Activated effector memory CD4-positive, alpha-beta T cell treated with Interleukin-2 at 50 U/mL for 16 hours (primary cell): ENCODE measurements around the gene SCLY.

Experiments
- DNase-seq: peaks from one replicate; pipeline ENCODE4 v3.0.0-alpha.2; 2020

SCLY gene

DNA sequence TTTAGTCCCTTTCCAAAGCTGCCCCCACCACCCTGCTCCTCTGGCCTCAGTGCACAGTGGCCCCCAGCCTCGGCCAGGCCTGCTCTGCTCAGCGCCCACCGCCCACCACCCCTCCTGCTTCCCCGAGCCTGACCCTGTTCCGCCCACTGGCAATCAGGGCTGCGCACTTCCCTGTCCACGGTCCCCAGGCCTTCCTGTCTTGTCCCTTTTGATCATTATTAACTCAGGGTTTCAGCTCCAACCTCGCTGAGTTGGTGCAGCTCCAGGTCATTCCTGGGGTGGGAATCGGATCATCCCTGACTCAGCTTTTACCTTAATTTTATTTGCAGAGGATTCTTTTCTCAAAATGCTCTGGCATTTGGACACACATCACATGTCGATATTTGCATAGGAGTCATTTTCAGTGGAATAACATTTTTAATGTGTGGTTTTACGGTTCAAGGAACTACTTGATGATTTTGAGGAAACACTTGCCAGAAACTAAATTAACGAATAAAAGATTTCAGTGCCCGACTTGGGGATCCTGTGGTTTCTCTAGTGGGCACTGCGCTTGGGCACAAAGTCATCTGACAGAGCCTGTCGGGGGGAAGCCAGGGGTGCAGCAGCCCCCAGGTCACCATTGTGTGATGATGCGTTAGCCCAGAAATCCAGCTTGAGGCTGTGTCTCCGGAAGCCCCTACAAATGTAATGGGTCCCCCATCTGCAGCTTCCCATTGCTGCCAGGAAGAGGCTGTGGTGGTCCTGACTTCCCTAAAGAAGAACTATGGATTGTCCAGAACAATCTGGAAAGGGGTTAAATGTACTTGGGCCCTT lies 38.3 kb downstream of the SCLY start:
- DNase-seq: no peak

DNA sequence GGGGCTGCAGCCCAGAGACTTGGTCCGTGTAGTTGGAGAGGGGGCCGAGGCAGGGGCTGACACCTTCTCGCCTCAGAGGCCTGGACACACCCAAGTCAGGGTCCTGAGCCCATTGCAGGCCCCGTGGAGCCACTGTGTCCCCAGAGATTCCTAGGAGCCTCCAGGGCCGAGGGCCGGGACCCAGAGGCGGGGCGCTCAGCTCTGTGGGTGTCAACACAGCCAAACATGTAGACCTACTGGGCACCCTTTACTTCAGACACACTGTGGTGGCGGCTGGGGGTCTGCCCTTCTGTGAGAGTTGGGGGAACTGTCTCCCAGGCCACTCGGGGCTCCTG lies 38.9 kb downstream of the SCLY start:
- no peak for DNase-seq

DNA sequence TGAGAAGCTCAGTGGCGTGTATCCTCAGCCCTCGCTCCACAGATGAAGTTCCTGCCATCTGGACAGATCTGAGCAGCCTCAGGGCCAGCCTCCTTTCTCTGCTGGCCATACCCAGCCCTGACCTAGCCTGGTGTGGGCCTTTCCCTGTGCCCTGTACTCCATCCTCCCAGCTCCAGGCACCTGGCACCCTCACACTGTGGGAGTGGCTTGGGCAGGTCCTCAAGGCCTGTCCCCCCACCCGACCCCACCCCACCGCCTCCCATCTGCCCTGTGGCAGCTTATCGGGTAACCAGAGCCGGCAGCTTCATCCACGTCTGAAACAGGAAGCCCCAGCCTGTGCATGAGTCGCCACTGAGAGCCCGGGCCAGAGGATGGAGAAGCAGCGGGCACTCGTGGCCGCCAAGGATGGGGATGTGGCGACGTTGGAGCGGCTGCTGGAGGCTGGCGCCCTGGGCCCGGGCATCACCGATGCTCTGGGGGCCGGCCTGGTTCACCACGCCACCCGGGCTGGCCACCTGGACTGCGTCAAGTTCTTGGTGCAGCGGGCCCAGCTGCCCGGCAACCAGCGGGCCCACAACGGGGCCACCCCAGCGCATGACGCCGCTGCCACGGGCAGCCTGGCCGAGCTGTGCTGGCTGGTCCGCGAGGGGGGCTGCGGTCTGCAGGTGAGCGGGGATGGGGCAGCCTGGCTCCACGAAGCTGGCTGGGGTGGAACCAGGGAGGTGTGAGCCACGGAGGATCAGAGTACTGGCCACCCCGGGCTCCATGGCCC lies 39.4 kb downstream of the SCLY start, which contains the start of gene ESPNL:
TSS of gene ESPNL (plus strand) at position 292 of the 772 bp plus-strand sequence. CDS start at position 372, 80 bp downstream.
- no peak for DNase-seq

DNA sequence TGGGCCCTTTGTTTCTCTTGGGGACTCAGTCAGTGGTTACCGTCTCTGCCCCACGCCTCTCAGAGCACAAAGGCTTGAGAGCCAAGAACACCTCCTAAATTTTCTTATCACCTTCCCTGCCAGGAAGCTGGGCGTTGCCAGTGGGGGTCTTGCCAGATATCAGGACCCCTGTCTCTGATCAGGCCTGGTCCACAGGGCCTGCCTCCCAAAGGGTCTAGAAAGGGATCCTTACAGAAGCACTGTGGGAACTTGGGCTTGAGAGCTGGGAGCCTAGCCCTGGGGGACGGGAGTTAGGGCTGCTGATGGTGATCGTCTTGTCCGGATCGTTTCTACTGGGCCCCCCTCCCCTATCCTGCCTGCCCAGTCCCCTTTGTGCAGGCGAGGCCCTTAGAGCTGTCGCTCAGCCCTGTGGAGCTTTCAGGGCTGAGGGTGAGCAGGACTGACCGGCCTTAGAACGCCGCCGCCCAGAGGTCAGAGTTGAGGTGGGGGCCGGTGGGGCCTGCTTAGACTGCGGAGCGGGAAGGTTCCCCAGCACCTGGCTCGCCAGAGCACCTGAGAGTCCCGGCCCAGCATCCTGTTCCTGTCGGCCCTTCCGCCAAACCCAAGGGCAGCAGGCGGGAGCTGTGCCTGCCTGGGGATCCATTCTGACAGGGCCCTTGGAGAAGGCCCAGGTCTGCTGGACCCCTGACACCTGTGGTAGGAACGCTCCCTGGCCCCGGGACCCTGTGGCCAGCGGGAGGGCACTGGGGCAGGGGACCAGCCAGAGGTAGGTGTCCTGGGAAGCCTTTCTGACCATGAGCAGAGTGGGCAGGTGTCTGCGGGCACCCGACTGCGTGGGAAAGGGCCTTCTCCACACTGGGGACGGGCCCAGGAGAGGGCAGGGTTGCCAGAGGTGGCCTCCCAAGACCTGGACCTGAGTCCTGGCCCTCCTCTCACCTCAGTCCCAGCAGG lies 40.3 kb downstream of the SCLY start:
- DNase-seq: no peak

DNA sequence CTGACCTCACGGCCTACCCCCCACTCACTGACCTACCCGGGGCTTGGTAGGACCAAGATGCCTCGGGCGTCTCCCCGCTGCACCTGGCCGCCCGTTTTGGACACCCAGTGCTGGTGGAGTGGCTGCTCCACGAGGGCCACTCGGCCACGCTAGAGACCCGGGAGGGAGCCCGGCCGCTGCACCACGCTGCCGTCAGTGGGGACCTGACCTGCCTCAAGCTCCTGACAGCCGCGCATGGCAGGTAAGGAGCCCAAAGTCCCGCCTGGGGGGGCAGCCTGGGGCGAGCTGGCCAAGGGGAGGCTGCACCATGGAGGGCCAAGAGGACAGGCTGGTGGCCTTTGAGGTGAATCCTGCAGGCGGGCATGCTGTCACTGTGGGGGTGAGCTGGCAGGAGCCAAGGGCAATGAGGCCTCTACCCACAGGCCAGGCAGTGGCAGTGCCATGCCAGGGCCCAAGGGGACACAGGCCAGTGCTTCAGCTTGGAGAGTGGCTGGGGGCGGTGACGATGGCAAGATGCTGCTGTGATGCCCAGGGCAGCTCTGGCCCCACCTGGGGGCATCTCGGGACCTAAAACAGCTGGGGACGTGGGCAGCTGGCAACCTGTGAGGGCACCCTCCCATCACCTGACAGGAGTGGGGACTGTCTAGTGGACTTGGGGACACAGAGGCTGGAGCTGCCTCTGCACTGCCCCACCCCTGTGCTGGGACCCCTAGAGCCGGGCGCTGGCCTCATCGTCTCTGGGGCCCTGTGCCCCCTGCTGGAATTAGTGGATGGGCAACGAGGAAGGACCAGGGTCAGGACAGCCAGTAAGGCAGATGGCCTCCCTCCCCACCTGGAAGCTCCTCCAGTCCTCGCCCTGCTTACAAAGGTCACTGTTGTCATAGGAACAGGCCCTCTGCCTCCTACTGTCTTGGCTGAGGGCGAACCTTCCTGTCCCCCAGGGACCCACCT lies 41.4 kb downstream of the SCLY start:
- no peak for DNase-seq

DNA sequence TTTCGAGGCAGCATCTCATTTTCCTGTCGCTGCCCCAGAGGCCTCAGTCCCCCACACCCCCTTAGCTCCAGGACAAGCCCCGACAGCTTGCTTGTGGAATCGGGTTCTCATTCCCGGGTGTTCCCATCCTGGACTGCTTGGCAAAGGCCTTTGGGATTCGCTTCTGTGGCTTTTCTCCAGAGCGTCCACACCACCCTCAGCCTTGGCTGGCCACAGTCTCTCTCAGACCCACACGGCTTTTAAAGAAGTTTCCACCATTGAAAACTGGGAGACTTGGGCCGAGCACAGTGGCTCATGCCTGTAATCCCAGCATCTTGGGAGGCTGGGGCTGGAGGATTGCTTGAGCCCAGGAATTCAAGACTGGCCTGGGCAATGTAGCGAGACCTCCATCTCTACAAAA lies 42.1 kb downstream of the SCLY start:
- DNase-seq: no peak

DNA sequence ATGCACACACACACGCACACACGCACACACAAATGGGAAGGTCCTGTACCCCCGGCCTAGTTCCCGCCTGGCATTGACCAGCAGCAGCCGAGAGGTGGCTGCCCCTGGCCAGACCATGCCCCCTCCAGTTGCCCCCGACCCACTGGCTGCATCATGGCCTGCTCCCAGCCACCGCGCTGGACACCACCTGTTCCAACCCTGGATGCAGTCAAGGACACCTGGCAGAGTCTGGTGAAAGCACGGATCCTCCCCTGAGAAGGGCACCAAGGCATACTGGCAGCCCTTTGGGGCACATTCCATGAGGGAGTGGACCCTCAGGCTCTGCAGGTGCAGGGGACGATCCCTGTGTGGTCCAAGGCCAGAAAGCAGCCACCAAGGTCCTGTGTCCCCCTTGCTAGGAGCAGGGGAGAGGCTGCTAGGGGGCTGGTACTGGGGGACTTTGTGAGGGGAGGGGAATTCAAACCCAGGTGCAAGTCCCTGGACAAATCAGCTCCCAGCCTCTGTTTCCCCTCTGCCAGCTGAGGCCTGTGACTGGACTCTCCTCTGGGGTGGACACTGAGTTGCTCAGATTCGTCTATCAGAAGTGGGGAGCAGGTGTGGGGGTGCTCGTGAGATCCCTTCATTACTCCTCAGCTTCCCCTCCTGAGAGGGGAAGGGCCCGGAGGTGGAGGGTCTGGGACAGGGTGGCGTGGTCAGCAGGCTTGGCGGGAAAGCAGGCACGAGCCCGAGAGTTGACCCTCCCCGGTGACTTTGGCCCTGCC lies 42.8 kb downstream of the SCLY start:
- DNase-seq: no peak

DNA sequence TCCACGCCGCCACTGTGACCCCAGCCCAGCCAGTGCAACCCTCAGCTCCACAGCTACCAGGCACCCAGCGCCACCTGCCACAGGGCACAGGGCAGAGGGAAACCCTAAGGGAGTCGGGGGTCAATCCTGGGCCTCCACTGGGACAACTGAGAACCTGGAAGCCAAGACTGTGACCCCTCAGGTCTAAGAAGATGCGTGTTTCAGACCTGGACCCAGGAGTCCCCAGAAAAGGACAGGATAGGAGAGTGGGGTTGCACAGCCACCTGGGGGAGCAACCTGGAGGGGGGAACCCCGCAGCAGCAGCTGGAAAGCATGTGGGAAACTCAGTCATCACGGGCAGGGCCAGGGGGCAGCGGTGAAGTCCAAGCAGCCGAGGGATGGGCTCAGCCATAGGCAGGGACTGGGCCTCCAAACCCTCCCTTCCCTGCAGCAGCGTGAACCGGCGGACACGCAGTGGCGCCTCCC lies 43.5 kb downstream of the SCLY start:
- no peak for DNase-seq

DNA sequence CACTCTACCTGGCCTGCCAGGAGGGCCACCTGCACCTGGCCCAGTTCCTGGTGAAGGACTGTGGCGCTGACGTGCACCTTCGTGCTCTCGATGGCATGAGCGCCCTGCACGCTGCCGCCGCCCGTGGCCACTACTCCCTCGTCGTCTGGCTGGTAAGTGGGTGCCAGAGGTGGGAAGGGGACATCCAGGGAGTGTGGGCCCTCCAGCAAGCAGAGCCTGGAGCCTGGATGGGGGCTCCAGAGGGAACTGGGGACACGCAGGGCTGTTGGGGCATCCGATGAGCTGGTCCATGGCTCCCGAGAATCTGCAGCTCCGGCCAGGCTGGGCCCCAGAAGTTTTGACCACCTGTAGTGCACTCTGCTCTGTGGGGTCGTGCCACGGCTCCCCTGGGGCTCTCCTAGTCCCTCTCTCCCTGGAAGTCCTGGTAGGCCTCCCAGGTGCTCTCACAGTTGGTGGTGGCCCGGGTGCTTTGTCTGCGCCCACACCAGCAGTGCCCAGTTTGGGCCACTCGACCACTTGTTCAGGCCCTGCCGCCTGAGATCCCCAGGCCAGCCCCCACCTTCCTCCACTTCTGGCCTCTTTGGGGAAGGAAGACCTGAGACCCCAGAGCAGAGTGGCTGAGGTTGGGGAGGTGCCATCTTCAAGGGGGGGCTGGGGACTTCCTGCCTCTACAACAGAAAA lies 44.0 kb downstream of the SCLY start:
- DNase-seq: no peak

DNA sequence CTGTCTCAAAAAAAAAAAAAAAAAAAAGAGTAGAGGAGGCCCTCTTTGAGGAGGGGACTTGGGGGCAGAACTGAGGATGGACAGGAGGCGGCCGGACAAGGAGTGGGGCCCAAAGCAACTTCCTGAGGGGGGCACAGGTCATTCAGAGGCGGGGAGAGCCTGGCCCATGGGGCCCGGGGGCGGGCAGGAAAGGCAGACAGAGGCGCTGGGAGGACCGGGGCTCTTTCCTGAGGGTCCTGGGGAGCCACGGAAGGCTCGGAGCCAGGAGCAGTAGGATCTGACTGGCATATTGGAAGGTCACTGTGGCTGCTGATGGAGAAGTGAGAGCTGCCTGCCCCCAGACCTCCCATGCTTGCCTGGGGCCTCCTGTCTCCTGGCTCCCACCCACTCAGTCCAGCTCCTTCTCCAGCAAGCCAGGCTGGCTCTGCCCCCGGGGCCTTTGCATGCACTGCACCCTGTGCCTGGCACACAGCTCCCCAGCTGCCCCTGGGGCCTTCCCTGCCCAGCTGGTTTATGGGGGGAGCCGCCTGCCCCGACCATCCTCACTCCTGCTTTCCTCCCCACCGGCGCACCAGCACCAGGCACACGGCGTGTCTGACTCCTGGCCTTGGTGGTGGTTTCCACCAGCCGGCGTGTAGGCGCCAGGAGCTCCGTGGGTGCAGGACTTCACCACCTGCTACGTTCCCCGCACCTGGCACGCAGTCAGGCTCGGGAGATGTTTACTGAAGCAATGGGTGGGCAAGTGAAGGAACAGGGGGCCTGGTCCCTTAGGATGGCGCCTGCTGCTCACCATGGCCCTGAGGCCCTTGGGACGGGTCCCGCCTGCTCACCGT lies 44.9 kb downstream of the SCLY start:
- DNase-seq: no peak

DNA sequence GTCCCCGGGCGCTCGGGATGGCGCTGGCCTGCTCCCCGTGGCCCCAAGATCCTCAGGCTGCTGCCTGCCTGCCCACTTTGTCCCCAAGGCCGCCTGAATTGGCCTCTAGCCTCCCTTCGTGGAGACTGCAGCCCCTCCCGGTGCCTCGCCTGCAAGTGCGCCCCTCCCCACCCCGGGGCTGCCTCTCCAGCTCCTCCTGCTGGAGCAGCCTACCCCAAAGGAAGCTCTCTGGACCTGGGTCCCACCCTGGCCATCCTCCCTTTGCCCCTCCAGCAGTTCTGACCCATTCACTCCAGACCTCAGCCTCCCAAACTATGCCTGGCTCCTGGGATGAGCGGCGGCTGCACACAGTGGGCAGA lies 45.5 kb downstream of the SCLY start:
- no peak for DNase-seq

DNA sequence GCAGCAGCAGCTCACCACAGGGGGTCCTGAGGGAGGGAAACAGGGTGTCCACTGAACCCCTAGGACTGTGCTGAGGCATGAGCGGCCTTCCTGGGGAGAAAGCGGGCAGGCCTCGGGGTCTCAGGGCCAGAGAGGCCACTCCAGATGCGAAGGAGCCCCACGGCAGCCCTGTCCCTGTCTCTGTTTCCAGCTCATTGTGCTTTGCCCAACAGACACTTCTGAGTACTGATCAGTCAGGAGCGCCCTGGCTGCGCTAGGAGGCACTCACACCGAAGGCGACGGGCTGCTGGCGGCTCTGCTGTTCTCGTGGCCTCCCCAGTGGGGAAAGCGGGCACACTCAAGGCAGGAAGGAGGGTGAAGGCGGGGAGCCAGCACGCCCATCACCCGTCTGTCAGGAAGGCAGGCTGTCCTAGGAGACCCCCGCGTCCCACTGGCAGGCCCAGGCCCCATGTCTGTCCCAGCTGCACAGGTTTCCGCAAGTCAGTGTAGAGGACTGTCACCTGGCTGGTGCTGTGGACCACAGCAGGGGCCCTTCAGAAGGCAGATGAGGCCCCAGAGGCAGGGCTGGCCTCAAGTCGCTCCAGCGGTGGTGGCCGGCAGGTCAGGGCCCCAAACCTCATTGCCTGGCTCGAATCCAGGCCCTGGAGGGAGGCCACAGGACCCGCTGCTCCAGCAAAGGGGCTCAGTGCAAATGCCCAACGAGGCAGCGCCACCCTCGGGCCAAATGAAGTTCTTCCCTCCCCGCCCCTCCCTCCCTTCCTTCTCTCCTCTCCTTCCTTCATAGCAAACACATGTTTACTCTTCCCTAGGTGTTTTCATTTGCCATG lies 46.1 kb downstream of the SCLY start:
- DNase-seq: no peak

DNA sequence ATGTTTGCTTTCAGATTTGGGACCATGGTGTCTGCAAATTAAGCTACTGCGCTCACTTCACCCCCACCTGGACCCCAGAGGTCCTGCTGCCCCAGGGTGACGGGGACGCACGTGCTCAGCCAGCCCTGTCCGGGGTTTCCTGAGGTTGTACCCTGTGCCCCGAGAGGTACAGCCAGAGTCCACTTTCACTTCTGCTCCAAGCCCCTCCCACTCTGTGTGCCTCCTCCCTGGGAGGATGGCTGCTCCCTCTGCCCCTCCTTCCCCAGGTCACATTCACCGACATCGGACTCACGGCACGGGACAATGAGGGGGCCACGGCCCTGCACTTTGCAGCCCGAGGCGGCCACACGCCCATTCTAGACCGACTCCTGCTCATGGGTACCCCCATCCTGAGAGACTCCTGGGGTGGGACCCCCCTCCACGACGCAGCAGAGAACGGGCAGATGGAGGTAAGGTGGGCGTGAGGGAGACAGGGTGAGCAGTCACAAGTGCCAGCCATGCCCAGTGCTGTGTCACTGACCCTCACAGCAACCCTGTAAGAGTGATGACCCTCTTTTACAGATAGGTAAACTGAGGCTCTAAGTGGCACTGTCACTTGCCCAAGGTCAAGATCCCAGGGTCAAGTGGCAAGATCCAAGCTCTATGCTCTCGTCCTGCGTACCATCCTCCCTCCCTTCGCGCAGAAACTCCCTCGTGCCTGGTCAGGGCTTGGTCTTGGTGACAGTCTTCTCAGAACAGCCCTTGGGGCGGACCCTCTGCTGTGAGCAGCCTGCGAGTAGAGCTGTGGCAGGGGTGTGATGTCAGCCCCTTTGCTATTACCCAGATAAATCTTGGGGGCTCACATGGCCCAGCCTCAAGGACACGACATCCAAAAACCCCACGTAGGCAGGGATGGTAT lies 47.0 kb downstream of the SCLY start:
- no peak for DNase-seq

DNA sequence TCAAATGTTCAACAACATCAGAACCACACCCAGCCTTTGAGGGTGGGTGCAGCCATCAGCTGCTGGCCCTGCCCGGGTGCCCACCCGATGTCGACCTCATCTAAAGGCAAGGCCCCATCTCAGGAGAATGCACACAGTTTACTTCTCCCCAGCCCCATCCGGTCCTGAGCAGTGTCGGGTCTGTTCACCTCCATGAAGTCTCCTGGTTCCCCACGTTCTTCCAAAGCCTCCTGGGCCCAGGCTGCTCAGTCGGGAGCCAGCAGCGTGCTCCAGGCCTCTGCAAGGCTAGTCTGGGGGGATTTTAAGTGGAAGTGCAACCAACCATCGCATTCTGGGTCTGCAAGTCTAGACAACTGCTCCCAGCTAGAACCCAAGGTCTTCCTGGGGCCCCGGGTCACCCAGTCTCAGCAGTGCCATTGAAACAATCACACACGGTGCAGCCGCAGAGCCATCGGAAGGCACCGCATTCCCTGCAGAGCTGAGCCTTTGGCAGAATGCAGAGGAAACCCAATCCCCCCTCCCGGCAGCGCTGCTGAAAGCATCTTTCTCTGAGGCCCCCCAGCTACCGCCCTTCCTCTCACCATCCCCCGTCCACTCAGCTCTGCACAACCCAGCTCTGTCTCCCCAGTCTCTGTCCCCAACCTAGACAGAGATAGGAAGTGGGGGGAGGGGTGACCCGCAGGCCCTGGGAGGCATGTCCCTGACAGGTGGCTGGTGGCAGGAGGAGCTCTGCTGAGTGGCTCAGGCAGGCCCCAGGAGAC lies 47.8 kb downstream of the SCLY start:
- no peak for DNase-seq

DNA sequence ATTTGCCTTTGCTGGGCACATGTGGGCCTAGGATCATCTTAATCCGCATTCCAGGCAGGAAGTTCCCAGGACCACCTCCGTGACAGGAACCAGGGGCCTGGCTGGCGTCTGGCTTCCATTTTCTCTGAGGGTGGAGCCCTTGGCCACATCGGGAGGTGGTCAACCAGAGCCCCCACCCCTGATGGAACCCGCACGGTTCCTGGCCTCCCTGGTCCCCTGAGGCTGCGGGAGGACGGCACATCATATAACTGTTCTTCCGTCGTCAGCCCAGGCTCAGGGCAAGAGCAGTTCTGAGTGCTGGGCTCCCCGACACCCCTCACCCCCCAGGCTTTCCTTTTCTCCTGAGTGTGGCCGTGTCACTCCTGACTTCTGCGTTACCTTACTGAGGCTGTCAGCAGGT lies 52.8 kb downstream of the SCLY start:
- no peak for DNase-seq

DNA sequence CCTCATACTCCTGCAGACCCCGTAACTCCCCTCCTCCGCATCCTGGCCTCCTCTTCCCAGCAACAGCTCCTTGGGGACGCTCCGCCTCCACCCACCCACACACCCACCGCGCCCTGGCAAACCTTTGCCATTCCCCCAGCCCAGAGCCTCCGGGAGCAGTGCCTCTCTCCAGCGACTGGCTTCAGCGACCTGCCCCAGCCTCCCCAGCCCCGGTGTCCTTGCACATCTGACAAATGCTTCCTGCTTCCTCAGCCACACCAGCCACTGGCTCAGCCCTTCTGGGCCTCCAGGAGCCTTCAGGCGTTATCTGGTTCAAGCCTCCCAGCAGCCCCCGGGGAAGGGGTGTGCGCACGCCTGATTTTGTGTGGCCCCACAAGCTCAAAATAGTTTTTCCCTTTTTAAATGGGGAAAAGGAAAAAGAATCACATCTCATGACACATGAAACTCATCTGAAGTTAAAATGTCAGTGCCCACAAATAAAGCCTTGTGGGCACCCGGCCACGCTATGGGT lies 53.6 kb downstream of the SCLY start:
- DNase-seq: no peak
